ENCODE results near the gene SUPT3H. TPM values are rescaled to one million over a fixed set of nuclear protein-coding genes. Genes with fewer than 3 reads are reported as not detected.
"Not testable (repeated sequence)": the region's sequence is repeated elsewhere in the genome, so short reads cannot be mapped to it uniquely, and the experiment has no call there.

Gene SUPT3H
- total and polyA plus RNA-seq, 2 donors (not counting 1 experiment from before 2014, with no cell fraction given), result 5.5 to 12.4 TPM

DNA sequence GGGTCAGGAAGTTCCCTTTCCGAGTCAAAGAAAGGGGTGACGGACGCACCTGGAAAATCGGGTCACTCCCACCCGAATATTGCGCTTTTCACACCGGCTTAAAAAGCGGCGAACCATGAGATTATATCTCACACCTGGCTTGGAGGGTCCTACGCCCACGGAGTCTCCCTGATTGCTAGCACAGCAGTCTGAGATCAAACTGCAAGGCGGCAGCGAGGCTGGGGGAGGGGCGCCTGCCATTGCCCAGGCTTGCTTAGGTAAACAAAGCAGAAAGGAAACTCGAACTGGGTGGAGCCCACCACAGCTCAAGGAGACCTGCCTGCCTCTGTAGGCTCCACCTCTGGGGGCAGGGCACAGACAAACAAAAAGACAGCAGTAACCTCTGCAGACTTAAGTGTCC is 315.1 kb downstream of the SUPT3H start:
- DNase-seq; H3K4me2 ChIP-seq (replicated peaks; ENCODE audit: low read depth, low read length, poor library complexity, severe bottlenecking); H3K27me3 Mint-ChIP-seq; CTCF ChIA-PET; H3K4me1 ChIP-seq (ENCODE audit: control insufficient read depth in 2 of 2, insufficient read depth in 2 of 2, low read length in 2 of 2); H3K27ac ChIP-seq (ENCODE audit: low read length in 2 of 2); H3K9ac ChIP-seq (ENCODE audit: low read length); H2AFZ ChIP-seq (ENCODE audit: insufficient read depth, low read depth, low read length, poor library complexity, severe bottlenecking); H3K36me3 ChIP-seq (replicated peaks in 1 of 2; ENCODE audit: control extremely low read depth in 1 of 2, control insufficient read depth in 1 of 2, extremely low read depth in 1 of 2, insufficient read depth in 2 of 2, low read length in 1 of 2); H3K4me3 ChIP-seq (ENCODE audit: control extremely low read depth in 1 of 5, extremely low read depth in 1 of 5, insufficient read depth in 1 of 5, low read depth in 2 of 5, low read length in 4 of 5); H3K9me3 ChIP-seq (ENCODE audit: control extremely low read depth in 1 of 3, control insufficient read depth in 2 of 3, insufficient read depth in 1 of 3, low read length in 2 of 3); H3K27ac Mint-ChIP-seq; H3K27me3 ChIP-seq (replicated peaks in 1 of 4; ENCODE audit: control extremely low read depth in 1 of 4, control insufficient read depth in 3 of 4, insufficient read depth in 4 of 4, low read length in 3 of 4); H3K79me2 ChIP-seq (ENCODE audit: control insufficient read depth, insufficient read depth, low read length); intact Hi-C loops (cut with micrococcal nuclease); H3K9me3 Mint-ChIP-seq (ENCODE audit: insufficient read depth); H3K4me1 Mint-ChIP-seq; H4K20me1 ChIP-seq (ENCODE audit: control insufficient read depth, insufficient read depth, low read length, poor library complexity, severe bottlenecking); ATAC-seq (ENCODE audit: low read depth); POLR2A ChIA-PET; H3K4me3 Mint-ChIP-seq: not testable (repeated sequence)
- no CpG with 5 or more reads among the region's 15 CpGs for WGBS (ENCODE audit: insufficient coverage)

DNA sequence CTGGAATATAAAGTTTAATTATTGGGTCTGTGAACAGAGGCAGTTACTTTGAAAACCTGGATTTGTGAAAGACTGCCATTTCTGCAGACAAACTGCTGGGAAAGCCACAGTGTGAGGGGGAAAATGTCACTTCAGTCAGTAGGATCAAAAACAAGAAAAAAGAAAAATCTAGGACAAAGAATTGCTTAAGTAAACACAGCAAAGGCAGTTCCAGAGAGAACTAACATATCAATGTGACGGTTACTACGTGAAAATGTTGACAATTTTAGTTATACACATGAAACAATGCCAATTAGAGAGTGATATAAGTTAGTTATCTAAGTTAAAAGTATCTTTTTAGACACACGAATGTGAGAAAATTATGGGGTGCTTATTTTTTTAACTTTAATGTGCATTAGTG is 320.0 kb downstream of the SUPT3H start:
- H2AFZ ChIP-seq (ENCODE audit: insufficient read depth, low read depth, low read length, poor library complexity, severe bottlenecking), result no peak overlapping the region
- TF ChIP-seq, protein P1, sequence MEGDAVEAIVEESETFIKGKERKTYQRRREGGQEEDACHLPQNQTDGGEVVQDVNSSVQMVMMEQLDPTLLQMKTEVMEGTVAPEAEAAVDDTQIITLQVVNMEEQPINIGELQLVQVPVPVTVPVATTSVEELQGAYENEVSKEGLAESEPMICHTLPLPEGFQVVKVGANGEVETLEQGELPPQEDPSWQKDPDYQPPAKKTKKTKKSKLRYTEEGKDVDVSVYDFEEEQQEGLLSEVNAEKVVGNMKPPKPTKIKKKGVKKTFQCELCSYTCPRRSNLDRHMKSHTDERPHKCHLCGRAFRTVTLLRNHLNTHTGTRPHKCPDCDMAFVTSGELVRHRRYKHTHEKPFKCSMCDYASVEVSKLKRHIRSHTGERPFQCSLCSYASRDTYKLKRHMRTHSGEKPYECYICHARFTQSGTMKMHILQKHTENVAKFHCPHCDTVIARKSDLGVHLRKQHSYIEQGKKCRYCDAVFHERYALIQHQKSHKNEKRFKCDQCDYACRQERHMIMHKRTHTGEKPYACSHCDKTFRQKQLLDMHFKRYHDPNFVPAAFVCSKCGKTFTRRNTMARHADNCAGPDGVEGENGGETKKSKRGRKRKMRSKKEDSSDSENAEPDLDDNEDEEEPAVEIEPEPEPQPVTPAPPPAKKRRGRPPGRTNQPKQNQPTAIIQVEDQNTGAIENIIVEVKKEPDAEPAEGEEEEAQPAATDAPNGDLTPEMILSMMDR (IDR thresholded peaks at IDR 0.05), result no peak
- no peak for TF ChIP-seq EZH2 (IDR thresholded peaks at IDR 0.05; ENCODE audit: borderline replicate concordance, insufficient read depth, low read depth, low read length, poor library complexity, severe bottlenecking)
- H3K4me1 ChIP-seq (ENCODE audit: control insufficient read depth in 2 of 2, insufficient read depth in 2 of 2, low read length in 2 of 2), result no peaks in the 10 kb centered on the region
- Mint-ChIP-seq H3K27ac (no peak overlapping the region), H3K9me3 (ENCODE audit: insufficient read depth) (peaks cover 8% of the 10 kb centered on the region), H3K27me3 (peaks cover 2% of the 10 kb centered on the region), H3K4me1 (no peaks in the 10 kb centered on the region), H3K4me3 (no peak overlapping the region)
- no peaks in the 10 kb centered on the region for H4K20me1 ChIP-seq (ENCODE audit: control insufficient read depth, insufficient read depth, low read length, poor library complexity, severe bottlenecking)
- CTCF ChIA-PET, result no interaction called here
- no peak overlapping the region for H3K9ac ChIP-seq (ENCODE audit: low read length)
- DNase-seq, result no peak
- peaks cover 0 to 10% (median 0%) of the 10 kb centered on the region in 3 donors for H3K9me3 ChIP-seq (ENCODE audit: control extremely low read depth in 1 of 3, control insufficient read depth in 2 of 3, insufficient read depth in 1 of 3, low read length in 2 of 3)
- ATAC-seq (ENCODE audit: low read depth), result no peak
- H3K4me3 ChIP-seq (ENCODE audit: control extremely low read depth in 1 of 5, extremely low read depth in 1 of 5, insufficient read depth in 1 of 5, low read depth in 2 of 5, low read length in 4 of 5), result no peak overlapping the region
- POLR2A ChIA-PET, result no interaction called here
- no peaks in the 10 kb centered on the region for H3K36me3 ChIP-seq (replicated peaks in 1 of 2; ENCODE audit: control extremely low read depth in 1 of 2, control insufficient read depth in 1 of 2, extremely low read depth in 1 of 2, insufficient read depth in 2 of 2, low read length in 1 of 2)
- no CpG with 5 or more reads among the region's 3 CpGs for WGBS (ENCODE audit: insufficient coverage)
- no peaks in the 10 kb centered on the region for H3K27me3 ChIP-seq (replicated peaks in 1 of 4; ENCODE audit: control extremely low read depth in 1 of 4, control insufficient read depth in 3 of 4, insufficient read depth in 4 of 4, low read length in 3 of 4)
- no peak overlapping the region for H3K4me2 ChIP-seq (replicated peaks; ENCODE audit: low read depth, low read length, poor library complexity, severe bottlenecking)
- H3K27ac ChIP-seq (ENCODE audit: low read length in 2 of 2), result no peak overlapping the region
- intact Hi-C loops (cut with micrococcal nuclease), result no loop called here
- H3K79me2 ChIP-seq (ENCODE audit: control insufficient read depth, insufficient read depth, low read length), result no peaks in the 10 kb centered on the region

Measured in B cell (primary cell).